Cardiac muscle cell (in vitro differentiated cells and primary cell): ENCODE measurements around the gene RAB19. TPM values are rescaled to one million over a fixed set of nuclear protein-coding genes. Genes with fewer than 3 reads are reported as not detected.
"Not testable (repeated sequence)": the region's sequence is repeated elsewhere in the genome, so short reads cannot be mapped to it uniquely, and the experiment has no call there.

Experiments used
- DNase-seq, 2 donors: peaks; one replicate each; pipeline versions ENCODE4 v3.0.0 to v3.0.0-alpha.2; 2010 to 2017; ENCODE audit warnings: low read depth in 1 of 2, low spot score in 1 of 2
- H3K27ac ChIP-seq: fragments of 200-600 bp; sonication (generic); 2 replicates; pipeline ENCODE4 v1.5.1; 2016
- H3K27me3 ChIP-seq: fragments of 200-600 bp; sonication (generic); 2 replicates; pipeline ENCODE4 v1.6.0; 2016; ENCODE audit warnings: control low read depth
- H3K36me3 ChIP-seq: fragments of 200-600 bp; sonication (generic); 2 replicates; pipeline ENCODE4 v1.5.1; 2016; ENCODE audit warnings: control low read depth
- H3K4me1 ChIP-seq: fragments of 200-600 bp; sonication (generic); 2 replicates; pipeline ENCODE4 v1.8.1; 2017; ENCODE audit warnings: low read depth, mild to moderate bottlenecking, mixed run types
- H3K4me3 ChIP-seq: fragments of 200-600 bp; sonication (generic); 2 replicates; pipeline ENCODE4 v1.5.1; 2016; ENCODE audit warnings: mild to moderate bottlenecking
- H3K9me3 ChIP-seq: fragments of 200-600 bp; sonication (generic); 2 replicates; pipeline ENCODE4 v1.5.1; 2017; ENCODE audit warnings: low read depth, mild to moderate bottlenecking, control low read depth
- polyA plus RNA-seq: library from polyadenylated mRNA; unstranded; fragments of >200 nt; fragmentation: Nextera tagmentation; extraction: Ambion mirVana; gene quantifications from 2 replicates; pipeline ENCODE4 v1.2.1, GENCODE V29; 2016
- total RNA-seq: library from RNA; depleted of rRNA; stranded (reverse); fragments of >200 nt; gene quantifications from 2 replicates; pipeline ENCODE4 v1.2.3, GENCODE V29; 2016
- TF ChIP-seq, protein P1 (sequence below): IDR thresholded peaks from 2 replicates; pipeline ENCODE4 v1.5.1; 2012; ENCODE audit warnings: low read depth, mild to moderate bottlenecking, low read length

RAB19 gene
- total and polyA plus RNA-seq, 2 experiments from 2014 or later = 0.39 to 2.0 TPM

DNA sequence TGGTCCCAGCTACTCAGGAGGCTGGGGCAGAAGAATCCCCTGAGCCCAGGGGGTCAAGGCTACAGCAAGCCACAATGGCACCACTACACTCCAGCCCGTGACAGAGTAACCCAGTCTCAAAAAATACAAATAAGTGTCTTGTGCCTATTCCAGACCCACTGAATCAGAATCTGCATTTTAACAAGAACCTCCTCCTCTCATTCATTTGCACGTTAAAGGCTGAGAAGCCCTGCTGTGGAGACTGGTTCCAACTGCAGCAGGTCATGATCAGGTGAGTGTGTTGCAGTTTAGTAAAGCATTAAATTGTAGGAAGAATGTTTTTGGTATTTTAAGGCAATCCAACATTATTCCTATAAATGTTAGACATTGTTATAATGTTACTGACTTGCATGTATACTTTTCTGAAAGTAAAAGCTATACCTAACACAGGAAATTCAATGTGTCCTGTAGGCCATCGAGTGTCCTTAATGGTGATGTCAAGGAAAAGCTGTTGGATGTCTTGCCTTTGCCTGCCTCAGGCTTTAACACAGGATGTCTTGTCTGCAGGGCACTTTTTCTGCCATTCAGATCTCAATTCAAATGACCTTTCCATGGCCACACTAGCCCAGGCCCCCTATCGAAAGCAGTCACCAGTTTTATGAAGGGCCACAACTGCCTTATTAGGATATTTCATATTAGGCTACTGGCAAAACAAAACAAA, 45.1 kb downstream of the RAB19 start:
- DNase-seq = no peak
- Histone ChIP-seq H3K27ac (no peak overlapping the region), H3K4me1 (no peaks in the 10 kb centered on the region), H3K9me3 (no peaks in the 10 kb centered on the region), H3K4me3 (no peak overlapping the region), H3K36me3 (peaks cover 8% of the 10 kb centered on the region), H3K27me3 (no peaks in the 10 kb centered on the region)
- TF ChIP-seq, protein P1, sequence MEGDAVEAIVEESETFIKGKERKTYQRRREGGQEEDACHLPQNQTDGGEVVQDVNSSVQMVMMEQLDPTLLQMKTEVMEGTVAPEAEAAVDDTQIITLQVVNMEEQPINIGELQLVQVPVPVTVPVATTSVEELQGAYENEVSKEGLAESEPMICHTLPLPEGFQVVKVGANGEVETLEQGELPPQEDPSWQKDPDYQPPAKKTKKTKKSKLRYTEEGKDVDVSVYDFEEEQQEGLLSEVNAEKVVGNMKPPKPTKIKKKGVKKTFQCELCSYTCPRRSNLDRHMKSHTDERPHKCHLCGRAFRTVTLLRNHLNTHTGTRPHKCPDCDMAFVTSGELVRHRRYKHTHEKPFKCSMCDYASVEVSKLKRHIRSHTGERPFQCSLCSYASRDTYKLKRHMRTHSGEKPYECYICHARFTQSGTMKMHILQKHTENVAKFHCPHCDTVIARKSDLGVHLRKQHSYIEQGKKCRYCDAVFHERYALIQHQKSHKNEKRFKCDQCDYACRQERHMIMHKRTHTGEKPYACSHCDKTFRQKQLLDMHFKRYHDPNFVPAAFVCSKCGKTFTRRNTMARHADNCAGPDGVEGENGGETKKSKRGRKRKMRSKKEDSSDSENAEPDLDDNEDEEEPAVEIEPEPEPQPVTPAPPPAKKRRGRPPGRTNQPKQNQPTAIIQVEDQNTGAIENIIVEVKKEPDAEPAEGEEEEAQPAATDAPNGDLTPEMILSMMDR = no peak

DNA sequence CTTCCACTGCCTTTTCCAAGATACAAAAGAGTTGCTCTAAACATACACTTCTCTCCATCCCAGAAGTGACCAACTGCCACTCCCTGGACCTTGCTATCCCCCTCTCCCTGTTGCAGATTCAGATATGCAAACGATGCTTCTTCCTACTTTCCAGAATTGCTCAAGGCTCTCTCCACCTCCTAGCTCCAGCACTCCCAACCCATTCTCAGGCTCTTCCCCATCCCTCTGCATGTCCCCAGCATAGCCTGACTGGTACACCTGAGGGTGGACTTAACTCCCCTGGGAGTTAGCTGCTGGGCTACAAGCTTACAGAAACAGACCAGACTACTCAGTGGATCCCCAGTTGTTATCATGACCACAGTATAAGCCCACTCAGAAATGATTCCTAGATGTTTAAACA, 47.9 kb downstream of the RAB19 start:
- H3K27ac ChIP-seq = peak overlapping the region; percentile 54
- H3K4me3 ChIP-seq = no peak overlapping the region
- peaks cover 30% of the 10 kb centered on the region for H3K36me3 ChIP-seq
- no peaks in the 10 kb centered on the region for H3K4me1 ChIP-seq
- TF ChIP-seq, protein P1 = no peak
- H3K9me3 ChIP-seq = no peaks in the 10 kb centered on the region
- H3K27me3 ChIP-seq = no peaks in the 10 kb centered on the region
- no peak for DNase-seq

DNA sequence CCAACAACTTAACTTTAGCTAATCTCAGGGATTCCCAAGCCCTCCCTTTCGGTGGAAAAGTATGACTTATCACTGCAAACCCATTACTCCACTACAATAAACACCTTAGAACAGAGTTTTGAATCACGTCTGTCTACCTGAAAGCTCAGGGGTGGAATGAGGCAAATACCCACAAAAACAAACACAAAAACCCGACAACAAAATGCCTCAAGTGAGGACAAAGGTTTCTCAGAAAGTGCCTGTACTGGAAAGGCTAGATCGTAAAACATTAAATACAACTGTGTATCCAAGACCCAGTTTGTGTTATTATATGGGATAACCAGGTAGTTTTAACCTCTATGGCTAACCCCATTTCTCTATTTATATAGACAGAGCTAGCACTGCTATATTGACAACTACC, 49.4 kb downstream of the RAB19 start:
- Histone ChIP-seq H3K4me3 (no peak overlapping the region), H3K9me3 (no peaks in the 10 kb centered on the region), H3K27ac (peak overlapping the region; percentile 7), H3K27me3 (no peaks in the 10 kb centered on the region), H3K36me3 (peaks cover 36% of the 10 kb centered on the region), H3K4me1 (no peaks in the 10 kb centered on the region)
- TF ChIP-seq, protein P1 = no peak
- no peak for DNase-seq

DNA sequence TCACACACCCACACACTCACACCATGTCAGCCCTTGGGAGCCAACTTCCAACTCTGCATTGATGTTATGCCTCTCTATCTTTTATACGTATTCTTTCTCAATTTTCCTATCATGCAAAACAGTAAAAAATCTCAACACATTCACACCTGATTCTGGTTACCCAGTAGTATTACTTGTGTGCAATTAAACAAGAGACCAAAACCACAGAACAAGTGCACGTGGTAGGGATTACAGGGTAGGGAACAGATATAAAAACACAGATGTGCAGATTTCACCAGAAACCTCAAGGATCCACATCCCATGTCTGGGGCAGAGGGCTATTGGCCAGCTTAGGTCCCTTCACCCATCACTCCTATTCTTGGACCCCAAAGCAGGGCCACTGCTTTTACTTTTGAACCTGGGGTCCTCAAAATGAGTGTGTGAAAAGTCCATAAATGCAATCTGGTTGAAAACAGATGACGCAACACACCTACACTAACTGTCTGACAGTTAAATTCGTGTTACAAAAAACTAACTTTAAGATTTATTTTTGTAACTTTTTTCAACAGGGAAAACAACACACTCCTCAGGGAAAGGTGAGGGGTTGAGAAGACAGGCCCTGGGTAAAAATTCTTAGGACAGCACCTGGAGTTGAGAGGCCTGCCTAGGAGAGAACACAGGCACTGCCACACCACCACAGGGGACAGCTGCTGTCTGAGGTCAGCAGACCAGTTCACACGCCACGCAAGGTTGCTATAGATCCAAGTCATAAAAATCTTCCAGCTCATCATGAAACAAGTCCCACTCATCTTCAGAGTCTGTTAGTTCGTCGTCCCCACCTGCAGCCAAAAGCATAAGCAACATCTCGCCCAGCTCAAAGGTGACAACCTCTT, 50.2 kb downstream of the RAB19 start:
- not testable (repeated sequence) for H3K27ac ChIP-seq, H3K4me1 ChIP-seq, H3K4me3 ChIP-seq, DNase-seq, H3K27me3 ChIP-seq, H3K9me3 ChIP-seq
- H3K36me3 ChIP-seq = peaks cover 38% of the 10 kb centered on the region

DNA sequence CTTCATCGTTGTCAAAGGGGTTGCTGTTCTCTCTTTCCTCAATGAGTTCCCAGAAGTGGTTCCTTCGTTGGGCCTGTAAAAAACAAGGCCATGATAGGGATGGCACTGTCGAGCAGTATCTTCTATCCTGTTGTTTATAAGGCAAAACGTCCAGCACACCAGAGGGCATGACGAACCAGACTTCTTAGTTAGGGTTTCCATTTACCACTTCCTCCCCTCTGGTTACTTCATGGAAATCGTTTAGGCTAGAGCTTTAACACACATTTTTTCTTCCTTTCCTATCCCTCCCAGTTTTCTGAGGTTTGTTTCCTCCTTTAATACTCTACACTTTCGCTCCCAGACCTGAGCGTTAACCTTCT, 50.8 kb downstream of the RAB19 start:
- TF ChIP-seq, protein P1 = no peak
- Histone ChIP-seq H3K27ac (no peak overlapping the region), H3K36me3 (peaks cover 44% of the 10 kb centered on the region), H3K4me3 (no peak overlapping the region), H3K27me3 (no peaks in the 10 kb centered on the region), H3K4me1 (no peaks in the 10 kb centered on the region), H3K9me3 (no peaks in the 10 kb centered on the region)
- DNase-seq = no peak

DNA sequence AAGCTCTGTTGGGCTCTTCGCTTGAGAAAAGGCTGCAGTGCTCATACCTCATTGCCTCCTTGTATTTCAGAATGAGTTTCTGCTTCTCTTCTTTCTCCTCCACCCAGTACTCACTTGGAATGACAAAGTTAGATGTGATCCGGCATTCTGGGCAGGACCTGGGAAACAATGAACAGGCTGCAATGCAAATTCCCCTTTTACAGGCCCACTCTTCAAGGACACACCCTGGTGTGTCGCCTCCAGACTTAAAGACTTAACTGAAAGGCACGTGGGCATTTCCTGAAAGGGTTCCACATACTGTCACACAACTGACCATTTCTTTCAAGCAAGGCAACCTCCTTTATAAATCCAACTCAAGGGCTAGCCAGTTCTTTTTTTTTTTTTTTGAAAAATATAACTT, 51.9 kb downstream of the RAB19 start:
- DNase-seq = no peak
- Histone ChIP-seq H3K36me3 (peaks cover 50% of the 10 kb centered on the region), H3K9me3 (no peaks in the 10 kb centered on the region), H3K4me3 (no peak overlapping the region), H3K27me3 (no peaks in the 10 kb centered on the region), H3K27ac (no peak overlapping the region), H3K4me1 (no peaks in the 10 kb centered on the region)
- TF ChIP-seq, protein P1 = no peak
